ENCODE measurements around the gene TNFRSF19.

DNA sequence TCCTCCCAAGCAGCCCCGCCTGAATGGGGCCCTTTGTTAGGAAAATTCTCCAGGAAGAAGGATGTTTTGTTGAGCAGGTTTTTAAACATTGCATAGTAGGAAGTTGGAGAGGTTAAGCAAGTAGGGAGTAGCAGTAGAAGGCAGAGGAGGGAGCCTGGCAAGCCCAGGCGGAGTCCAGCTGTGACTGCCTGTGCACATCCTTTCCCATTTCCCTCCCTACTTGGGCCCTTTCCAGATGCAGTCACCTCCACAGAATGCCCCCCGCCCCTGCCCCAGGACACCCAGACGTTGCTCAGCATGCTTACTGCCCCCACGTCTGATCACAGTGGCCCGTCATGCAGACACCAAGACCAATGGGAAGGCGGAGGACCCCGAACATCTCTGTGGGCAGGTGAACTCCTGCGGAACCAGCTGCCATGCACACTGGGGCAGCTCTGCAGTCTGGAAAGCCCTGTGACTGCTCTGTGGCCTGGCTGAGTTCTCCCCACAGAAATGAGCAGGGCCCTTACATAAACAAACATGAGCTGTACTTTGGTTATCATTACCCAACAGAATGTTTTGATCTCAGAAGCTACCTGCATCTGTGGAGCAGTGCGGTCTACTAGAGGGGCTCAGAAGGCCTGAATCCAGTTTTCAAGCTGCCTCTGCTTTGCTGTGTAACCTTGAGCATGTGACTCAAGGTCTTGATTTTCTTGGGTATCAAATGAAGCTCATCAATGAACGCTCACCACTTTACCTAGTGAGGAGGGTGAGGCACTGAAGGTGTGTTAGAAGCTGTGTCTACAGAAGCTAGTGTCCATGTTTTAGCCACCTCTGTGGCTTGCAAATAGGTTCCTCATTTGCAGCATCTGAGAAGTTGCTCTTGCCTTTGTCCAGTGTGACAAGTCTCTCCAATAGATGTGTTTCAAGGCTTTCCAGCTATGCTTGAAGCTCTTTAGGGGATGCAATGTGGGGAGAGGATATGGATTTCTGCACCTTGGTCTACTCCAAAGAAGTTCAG is 84.2 kb downstream of the TNFRSF19 start:
- TF ChIP-seq, protein P1, sequence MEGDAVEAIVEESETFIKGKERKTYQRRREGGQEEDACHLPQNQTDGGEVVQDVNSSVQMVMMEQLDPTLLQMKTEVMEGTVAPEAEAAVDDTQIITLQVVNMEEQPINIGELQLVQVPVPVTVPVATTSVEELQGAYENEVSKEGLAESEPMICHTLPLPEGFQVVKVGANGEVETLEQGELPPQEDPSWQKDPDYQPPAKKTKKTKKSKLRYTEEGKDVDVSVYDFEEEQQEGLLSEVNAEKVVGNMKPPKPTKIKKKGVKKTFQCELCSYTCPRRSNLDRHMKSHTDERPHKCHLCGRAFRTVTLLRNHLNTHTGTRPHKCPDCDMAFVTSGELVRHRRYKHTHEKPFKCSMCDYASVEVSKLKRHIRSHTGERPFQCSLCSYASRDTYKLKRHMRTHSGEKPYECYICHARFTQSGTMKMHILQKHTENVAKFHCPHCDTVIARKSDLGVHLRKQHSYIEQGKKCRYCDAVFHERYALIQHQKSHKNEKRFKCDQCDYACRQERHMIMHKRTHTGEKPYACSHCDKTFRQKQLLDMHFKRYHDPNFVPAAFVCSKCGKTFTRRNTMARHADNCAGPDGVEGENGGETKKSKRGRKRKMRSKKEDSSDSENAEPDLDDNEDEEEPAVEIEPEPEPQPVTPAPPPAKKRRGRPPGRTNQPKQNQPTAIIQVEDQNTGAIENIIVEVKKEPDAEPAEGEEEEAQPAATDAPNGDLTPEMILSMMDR (IDR thresholded peaks at IDR 0.05; ENCODE audit: low read length) = no peak
- TF ChIP-seq EZH2 (optimal IDR thresholded peaks at IDR 0.05; ENCODE audit: low read depth, low read length) = no peak

Data from MM.1S (cell line).